Hematopoietic multipotent progenitor cell treated with erythropoietin and hydrocortisone succinate and interleukin-3 and kit ligand, for 6 days (in vitro differentiated cells): ENCODE results near the gene KLF16.

Experiments
- DNase-seq: peaks from one replicate; pipeline ENCODE4 v3.0.0-alpha.2; 2015

Gene KLF16

DNA sequence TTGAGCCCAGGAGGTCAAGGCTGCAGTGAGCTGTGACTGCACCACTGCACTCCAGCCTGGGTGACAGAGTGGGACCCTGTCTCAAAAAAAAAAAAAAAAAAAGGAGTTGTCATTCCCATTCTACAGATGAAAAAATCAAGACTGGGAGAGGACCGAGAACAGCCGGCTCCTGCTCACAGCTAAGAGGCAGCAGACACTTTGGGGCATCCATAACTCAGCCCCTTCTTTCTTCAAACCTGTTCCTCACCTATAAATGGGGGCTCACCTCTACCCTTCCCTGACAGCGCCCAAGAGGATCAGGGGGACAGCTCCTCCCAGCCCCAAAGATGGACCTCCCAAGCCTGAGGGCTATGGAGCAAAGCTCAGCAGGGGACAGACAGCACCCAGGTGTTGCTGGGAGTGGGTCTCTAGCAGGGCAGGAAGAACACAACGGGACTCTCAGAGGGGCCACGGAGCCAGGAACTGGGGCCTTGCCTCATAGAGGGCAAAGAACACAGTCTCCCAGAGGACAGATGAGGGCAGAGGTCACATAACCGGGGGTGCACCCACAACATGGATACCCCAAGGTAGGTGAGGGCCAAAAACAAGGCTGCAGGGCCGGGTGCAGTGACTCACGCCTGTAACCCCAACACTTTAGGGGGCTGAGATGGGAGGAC is 3.4 kb upstream of the KLF16 start:
- DNase-seq = no peak

DNA sequence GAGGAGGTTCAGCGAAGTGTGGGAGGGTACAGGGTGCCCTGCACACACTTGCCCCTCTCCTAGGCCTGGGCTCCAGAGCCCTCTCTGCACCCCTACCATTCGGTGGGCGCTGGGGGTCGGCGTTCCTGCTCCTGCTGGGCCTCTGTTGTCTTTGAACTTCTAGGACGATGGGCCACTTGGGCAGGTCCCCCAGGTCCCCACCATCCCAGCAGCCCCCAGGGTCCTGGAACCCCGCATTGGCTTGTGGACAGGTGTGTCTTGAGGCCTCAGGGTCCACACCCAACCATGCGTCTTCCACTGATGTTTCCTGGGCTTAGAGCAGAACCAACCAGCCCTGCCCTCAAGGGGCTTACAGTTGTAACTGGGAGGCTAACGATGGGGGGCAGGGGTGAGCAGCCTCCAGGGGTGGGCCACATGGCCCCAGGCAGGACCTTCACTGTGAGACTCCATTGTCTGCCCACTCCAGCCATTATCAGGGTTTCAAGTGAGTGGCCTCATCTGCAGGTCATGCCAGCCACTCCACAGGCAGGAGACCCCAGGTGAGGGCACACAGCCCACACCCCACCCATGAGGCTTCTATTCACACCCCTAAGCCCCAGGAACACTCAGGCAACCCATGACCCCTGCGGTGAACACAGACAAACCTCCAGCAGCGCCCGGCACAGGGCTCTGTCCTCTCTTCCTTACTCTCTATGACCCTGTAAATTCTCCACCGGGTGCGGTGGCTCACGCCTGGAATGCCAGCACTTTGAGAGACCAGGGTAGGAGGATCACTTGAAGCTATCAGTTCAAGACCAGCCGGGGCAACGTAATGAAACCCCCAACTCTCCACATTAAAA is 2.0 kb upstream of the KLF16 start:
- DNase-seq = peak; percentile 15

DNA sequence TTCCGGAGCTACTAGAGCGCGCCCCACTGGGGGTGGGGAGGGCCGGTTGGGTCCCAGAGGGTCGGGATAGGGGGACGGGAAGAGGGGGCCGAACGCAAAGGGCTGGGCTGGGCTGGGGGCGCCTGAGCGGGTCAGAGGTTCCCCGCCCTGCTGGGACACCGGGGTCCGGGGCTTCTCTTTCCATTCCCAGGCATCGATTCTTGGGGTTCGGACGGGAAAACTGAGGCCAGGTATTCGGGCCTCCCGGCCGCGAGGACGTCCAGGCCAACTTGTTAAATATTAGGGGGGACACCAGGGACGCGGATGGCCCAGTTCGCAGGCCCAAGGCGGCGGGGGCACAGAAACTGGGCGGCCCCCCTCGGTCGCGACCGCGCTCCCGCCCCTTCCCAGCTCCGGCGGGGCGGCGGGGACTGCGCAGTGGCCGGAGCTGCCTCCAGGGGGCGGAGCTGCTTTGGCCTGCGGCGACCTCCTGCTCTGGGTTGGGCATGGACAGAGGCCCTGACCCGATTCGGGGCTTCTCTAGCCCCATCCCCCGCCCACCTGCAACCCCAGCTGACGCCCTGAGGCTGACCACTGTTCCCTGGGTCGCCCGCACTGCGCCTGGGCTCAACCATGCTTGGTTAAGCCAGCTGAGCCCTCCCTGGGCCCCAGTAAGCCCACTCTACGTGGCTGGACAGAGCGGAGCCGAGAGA is 1.2 kb upstream of the KLF16 start:
- peak; percentile 87 for DNase-seq

DNA sequence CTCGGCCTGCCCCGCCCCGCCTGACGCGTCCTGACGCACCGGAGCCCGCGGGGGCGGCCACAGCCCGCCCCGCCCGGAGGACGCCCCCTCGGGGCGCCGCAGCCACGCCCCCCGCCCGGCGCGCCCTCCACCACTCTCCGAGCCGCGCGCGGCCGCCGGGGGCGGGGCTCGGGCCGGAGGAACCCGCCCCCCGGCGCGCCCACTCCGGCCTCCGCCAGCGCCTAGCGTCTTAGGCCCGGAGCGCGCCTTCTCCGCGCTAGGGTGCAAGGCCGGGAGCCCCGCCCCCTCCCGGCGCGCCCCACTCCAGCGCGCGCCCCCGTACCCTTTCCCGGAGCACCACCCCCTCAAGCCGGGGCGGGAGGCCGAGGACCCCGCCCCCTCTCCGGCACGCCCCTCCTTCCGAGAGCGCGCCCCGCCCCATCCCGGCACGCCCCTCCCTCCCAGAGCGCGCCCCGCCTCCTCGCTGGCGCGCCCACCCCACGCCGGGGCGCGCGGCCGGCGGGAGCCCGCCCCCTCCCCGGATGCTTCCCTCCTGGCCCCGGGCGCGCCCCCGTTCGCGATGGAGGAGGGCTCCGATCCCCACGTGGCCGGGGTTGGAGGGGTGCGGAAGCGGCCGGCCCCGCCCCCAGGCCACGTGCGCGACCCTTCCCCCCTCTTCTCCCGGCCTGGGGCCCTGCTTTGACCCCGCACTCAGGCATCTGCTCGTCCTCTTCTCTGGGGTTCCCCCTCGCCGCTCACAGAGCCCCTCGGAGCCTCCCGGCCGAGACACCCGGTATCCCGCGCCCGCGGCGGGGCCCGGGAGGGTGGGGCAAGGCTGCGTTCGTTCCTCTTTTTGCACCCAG is 480 bp upstream of the KLF16 start:
- peak; percentile 96 for DNase-seq

DNA sequence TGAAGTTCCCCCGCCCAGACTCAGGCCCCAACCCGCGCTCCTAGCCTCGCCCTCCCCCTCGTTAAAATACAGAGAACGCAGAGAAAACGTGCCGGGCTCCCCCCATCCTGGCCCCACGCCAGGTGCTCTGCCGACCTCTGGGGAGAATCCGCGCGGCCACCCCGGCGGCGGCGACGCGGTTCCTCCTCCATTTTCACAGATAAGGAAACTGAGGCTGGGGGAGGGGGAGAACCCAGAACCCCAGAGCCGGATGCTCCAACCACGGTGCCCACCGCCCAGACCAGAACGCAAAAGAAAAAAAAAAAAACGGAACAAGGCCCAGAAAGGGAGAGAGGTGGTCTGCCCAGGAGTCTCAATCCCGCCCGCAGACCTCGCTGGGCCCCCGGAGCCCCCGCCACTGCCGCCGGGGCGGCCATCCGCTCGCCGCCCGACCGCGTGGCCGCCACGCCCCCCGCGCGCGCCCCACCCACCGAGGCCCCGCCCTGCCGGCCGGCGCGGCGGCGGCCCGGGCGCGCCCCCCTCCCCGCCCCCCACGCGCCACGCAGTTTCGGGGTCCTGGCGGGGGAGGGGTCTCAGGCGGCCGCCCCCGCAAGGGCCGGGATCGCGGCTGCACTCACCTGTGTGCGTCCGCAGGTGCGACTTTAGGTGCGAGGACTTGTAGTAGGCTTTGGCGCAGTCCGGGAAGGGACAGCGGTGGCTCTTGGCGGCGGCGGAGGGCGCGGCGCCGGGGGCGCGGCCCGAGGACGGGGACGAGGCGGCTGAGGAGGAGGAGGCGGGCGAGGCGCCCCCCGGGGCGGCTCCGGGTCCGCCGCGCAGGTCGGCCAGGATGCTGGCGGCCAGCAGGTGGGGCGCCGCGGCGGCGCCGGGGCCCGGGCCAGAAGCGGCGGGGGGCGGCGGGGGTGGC is 703 bp downstream of the KLF16 start:
- peak; percentile 82 for DNase-seq

DNA sequence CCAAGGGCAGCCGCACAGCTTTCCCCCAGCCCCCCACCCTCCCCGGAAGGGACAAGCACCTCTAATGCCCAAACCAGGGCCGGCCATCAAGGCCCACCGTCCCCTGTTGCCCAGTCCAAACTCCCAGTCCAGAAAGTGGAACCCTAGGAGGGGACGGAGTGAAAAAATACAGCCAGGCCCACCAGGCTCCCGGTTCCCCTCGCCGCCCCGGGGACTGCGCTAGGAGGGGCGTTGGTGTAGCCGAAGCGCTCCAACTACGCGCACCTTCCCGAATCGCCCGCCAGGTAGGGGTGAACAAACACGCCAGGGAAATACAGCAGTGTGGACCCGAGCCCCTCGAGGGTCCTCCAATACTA is 1.3 kb downstream of the KLF16 start:
- no peak for DNase-seq

DNA sequence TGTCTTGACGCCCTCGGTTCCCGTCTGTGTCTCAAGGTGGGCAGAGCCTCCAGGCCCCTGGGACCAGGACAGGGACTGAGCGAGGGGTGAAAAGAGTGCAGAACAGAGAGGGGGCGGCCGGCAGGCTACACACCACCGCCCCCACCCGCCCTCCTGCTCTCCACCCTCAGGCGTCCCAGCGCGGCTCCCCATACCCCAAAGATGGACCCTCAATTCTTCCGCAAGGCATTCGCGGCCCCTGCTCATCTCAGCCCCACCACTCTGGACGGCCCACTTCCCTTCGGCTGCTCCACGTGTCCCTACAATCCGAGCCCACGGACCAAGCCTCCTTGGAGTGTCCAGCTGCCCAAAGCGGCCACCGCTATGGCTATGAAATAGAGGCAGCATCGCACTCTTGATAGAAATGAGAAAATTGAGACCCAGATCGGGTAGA is 1.8 kb downstream of the KLF16 start:
- peak; percentile 17 for DNase-seq

DNA sequence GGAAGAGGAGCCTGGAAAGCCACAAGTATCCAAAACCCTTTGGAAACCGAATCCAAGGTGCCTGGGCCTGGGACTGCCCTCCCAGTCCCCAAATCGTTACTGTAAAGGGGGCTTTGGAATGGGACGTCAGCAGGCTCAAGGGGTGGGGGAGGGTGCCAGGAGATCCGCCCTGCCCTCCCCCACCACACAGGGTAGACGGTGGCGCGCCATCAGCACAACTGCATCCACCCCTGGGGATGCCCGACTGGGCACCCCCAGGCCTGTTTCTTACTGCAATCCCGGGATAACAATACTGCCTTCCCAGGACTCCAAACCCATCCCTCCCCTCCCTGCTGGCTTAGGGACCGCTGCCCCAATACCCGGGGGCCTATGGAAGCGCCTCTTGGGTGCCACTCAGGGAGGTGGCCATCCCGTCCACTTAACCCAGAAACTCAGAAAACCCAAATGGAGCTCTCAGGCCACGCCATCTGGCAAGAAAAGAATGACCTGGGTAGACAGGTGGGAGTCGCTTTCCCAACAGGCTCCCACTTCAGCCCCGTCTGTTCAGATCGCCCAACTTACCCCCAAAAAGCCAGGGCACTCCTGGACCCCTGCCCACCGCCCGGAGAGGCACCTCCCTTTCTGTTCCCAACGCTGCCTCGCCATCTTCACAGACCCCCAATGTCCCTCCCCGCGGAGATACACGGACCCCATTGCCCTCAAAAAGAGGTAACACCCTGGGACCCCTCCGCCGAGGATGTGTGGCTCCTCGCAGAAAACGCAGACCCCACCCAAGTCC is 2.4 kb downstream of the KLF16 start:
- DNase-seq = peak; percentile 21

DNA sequence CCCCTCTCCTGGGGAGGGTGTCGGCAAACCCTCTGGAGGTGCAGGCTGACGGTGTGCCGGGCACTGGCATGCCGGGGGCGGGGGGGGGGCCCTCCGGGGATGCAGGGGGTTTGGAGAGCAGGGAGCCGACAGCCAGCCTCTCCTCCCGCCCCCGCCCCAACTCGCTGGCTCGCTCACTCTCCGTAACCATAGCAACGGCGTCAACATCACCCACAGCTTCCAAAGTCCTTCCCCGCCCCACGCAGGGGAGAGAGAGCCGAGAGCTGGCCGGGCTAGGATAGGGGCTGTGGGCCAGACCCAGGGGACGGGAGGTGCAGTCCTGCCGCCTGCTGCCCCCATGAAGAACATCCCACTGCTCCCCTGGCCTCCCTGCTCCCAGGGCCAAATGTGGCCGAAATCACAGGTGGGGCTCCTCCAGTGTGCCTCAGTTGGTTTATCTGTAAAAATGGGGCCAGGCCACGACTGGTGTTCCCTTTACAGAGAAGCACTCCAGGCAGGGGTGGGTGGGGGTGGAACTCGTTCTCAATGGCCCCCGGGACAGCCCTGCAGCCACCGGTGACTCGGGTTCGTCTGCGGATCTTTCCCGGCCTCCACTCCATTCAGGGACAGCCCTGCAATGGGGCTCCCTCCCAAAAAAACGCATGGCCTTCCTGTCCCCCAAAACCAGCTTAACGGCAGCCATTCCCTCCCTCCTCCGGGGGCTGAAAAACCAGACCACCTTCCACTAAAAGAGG is 3.2 kb downstream of the KLF16 start:
- DNase-seq = peak; percentile 85

DNA sequence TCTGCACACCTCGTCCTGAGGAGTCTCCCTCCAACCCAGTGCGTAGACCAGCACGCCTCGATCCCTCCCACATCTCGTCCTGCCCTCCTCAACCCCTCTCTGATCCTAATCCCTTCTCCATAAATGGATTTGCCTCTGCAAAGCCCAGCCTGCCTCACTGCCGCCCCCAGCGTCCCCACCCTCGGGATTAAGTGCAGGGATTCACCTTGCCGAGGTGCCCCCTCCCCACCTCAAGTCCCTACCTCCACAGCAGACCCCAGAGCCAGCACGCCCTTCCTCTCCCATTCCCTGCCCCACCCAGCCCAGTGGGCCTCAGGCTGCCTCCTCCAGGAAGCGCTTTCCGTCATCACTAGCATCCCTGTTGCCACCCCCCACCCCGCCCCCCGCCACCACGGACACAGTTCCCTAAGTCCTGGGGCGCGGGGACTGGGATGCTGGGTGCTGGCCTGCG is 4.0 kb downstream of the KLF16 start:
- peak; percentile 67 for DNase-seq

DNA sequence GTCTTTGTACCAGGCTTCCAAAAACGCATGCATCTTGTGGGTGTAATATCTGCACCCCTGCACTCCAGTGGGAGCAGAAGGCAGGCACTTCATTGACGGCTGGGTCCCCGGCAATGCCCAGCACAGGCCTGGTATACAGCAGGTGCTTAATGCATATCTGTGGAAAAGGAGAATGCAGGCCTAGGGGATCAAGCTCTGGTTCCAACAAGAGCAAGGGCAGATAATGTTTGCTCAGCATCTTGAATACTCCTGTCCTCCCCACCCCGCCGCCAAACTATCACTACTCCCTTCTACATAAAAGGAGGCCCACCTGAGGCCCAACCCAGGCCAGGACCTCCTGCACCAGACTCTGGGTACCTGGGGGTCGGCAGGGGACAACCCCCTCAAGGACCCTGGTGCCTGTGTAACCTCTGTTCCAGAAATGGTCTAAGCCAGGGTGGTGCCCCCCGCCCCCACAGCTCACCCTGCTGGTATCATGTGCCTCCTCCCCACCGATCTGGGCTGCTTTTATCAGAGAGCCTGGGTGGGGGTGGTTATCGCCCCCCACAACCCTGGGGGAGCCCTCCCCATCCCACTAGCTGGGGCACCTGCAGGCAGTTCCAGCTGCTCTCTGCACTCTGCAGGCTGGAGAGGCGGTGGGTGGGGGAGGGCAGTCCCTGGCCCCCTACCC is 4.8 kb downstream of the KLF16 start:
- DNase-seq = peak; percentile 86

DNA sequence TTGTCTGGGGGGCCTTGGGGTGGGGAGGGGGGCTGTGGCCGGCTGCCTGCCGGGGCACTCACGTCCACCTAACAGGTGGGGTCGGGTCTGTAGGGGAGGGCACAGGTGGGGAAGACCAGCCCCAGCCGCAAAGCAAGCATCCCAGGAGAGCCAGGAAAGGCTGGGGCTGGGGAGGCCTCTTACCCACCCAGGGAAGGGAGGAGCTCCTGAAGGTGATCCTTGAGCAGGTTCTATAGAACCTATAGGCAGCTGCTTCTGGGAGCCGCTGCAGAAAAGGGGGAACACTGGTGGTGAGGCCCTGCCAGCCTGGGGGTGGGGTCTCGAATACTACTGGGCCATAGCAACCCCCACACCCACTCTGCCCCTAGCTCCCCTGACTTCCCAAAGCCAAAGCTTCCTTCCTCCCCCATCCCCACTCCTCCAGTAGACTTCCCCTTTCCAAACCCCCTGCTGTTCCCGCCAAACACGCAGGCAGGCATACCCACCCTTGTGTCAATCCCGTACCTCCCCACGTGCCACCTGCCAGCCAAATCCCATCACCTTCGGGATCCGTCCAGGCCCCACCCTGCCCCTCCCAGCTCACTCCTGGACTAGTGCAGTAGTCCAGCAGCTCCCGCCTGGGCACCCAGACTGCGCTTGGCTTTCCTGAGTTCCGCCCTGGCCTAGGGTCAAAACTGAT is 5.6 kb downstream of the KLF16 start:
- peak; percentile 44 for DNase-seq

DNA sequence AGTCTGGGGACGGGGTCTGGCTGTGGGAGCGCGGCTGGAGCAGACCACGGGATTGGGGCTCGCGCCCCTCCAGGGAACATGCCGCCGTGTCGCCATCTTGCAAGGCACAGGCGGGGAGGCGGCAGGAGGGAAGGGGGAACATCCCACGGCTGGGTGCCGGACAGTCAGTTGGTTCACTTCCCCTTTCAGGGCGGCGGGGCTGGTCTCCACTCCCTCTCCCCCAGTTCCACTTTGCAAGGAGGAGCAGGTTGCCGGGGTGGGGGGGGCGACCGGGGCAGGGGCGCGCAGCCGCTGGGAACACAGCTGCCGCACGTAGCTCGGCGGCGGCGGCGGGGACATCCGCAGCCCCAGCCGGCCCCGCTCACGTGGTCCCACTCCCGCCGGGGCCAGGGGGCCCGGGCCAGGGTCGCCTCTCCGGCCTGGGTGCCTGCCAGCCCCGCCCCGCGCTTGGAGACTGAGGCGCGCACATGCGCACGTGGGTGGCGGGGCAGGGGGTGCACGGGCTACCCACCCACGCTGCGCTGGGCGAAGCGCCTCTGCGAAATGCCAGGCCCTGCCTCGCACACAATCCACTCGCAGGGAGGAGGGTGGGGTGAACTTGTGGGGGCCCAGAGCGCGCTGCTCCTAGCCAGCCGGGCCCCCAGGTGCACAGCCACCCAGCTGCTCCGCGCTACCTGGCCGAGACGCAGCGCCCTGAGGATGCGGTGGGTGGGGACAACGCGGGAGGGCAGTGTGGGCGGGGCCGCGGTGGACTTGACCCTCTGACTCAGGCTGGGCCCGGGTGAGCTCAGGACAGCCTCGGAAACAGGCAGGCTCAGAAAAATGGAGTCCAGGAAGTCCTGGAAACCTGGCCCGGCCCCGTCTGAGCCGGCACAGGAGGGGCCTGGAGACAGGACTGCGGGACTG is 6.4 kb downstream of the KLF16 start:
- peak; percentile 82 for DNase-seq

DNA sequence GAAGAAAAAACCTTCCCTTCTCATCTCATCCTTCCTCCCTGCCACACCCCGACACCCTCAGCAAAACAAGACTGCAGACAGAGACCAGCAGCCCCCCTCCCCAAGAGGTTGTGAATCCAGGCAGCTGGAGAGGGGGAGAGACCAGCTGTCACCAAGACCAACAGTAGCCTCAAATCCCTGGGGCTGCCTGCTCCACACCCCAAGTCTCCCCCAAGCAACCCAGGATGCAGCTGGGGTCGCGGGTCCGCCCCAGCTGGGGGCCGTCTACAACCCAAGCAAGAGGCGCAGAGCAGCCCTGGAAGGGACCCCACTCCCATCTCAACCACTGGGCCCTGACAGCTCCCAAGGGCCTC is 7.1 kb downstream of the KLF16 start:
- DNase-seq = no peak

DNA sequence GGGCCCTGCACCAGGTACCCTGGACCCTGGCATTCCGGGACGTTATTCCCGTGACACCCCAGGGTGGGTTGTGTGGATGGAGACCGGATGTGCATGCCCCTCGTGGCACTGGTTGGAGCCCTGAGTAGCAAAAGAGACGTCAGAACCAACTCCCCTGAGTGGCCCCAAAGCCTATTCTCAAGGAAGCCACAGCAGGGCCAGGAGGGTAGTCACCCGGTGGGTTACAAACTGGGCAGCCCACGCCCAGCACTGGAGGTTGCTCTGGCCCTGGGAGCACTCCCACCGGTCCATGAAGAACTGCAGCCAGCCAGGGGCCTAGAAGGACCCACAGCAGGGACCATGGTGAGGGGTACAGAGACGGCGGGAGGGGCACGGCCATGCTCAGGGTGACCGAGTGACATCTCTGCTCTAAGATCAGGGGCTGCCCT is 7.5 kb downstream of the KLF16 start:
- peak; percentile 70 for DNase-seq

DNA sequence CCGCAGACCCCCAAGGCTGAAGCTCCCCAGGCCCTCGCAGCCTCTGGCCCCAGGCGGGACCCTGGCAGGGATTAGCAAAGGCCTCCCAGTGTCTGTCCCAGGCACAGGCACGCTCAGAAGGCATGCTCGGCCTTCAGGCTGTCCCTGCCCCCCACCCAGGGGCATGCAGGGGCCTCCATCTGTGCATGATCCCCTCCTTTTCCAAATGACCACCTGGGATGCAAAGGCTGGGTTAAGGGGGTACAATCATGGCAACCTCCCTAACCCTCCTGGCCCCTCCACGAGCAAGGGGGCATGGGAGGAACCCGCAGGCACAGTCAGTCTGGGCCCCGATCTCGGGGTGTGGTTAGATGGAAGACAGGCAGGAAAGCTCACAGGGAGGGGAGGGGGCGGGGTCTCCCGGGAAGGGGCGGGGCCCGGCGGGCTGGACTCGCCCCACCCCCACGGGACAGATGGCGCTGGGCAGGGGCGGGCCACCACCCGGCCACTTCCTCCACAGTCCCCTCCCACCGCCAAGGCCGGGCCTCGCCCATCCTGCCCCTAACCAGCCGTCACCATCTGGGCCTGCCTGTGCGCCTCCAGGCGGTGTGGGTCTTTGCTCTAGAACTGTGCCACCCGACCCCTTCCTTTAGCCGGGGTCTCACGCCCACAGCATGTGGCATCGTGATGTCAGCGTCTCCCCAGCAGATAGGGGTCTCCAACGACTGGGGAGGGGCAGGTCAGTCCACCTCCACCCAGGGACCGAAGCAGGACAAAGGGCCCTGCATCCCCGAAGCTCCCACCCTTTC is 8.1 kb downstream of the KLF16 start:
- peak; percentile 98 for DNase-seq

DNA sequence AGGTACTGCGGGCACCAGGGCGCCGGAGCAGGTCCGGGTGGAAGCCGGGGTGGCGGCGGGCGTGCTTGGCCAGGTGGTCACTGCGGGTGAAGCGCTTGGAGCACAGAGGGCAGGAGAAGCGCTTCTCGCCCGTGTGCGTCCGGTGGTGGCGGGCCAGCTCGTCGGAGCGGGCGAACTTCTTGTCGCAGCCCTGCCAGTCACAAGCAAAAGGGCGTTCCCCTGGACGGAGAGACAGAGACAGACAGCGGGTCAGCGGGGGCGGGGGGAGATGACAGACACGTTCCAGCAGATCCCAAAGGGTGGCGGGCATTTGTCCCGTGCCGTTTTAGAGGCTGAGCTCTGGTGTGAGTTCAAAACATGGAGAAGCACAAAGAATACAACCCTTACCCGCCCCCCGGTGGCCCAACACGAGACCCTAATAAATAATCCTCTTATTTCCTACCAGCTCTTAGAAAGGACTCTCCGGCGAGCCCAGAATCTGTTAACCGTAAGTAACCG is 8.8 kb downstream of the KLF16 start:
- peak; percentile 82 for DNase-seq
